CD4-positive, alpha-beta T cell (primary cell): ENCODE measurements around the gene DCAF12L1. TPM values are rescaled to one million over a fixed set of nuclear protein-coding genes. Genes with fewer than 3 reads are reported as not detected.

Experiments used
- ATAC-seq: fragments of 200-7000 bp; cut with Tn5 transposase; one replicate; pipeline ENCODE4 v1.10.0; 2022; ENCODE audit warnings: mild to moderate bottlenecking; ENCODE audit not compliant: poor library complexity
- CTCF ChIA-PET: fragments of 350-600 bp; sonication (Branson Sonifier 250); formaldehyde crosslinking; loops from one replicate; lab custom pipeline; 2021; ENCODE audit warnings: antibody characterized with exemption, inconsistent platforms; lab: Charles Lee
- POLR2A ChIA-PET: fragments of 350-600 bp; sonication (Branson Sonifier 250); formaldehyde crosslinking; loops from one replicate; lab custom pipeline; 2021; ENCODE audit warnings: antibody characterized with exemption, inconsistent platforms; lab: Charles Lee
- DNase-seq, 14 experiments: peaks; one replicate each; pipeline ENCODE4 v3.0.0-alpha.2; 2013 to 2020; ENCODE audit warnings: mixed read lengths in 2 of 14
- H3K27ac ChIP-seq, 2 donors: one replicate each; pipeline versions ENCODE4 v1.5.1 to v1.7.0; 2013; ENCODE audit warnings: low read length in 2 of 2, low read depth in 1 of 2, mild to moderate bottlenecking in 1 of 2
- H3K27me3 ChIP-seq, 2 experiments: 1 replicate in 1 of 2; 2 replicates in 1 of 2; pipeline versions ENCODE4 v1.6.1 to v1.7.0; 2013; ENCODE audit warnings: low read length in 2 of 2, control low read depth in 1 of 2, mild to moderate bottlenecking in 1 of 2, moderate library complexity in 1 of 2; ENCODE audit not compliant: insufficient read depth in 2 of 2, control insufficient read depth in 1 of 2
- H3K36me3 ChIP-seq: one replicate; pipeline ENCODE4 v1.6.1; 2013; ENCODE audit warnings: low read length, control low read depth; ENCODE audit not compliant: insufficient read depth
- H3K4me1 ChIP-seq: one replicate; pipeline ENCODE4 v1.6.1; 2013; ENCODE audit warnings: low read length, control low read depth; ENCODE audit not compliant: insufficient read depth
- H3K4me3 ChIP-seq: one replicate; pipeline ENCODE4 v1.5.1; 2013; ENCODE audit warnings: mild to moderate bottlenecking, low read length, moderate library complexity
- H3K9me3 ChIP-seq, 2 experiments: 1 replicate in 1 of 2; 2 replicates in 1 of 2; pipeline versions ENCODE4 v1.6.1 to v1.7.0; 2013; ENCODE audit warnings: low read length in 2 of 2, mild to moderate bottlenecking in 2 of 2, control low read depth in 1 of 2, moderate library complexity in 1 of 2; ENCODE audit not compliant: control insufficient read depth in 1 of 2, insufficient read depth in 1 of 2
- H3K27ac Mint-ChIP-seq: one replicate; pipeline ENCODE4 v1.8.0; 2020; ENCODE audit warnings: mixed read lengths
- H3K27me3 Mint-ChIP-seq: one replicate; pipeline ENCODE4 v1.8.0; 2021; ENCODE audit warnings: mixed read lengths
- H3K36me3 Mint-ChIP-seq: one replicate; pipeline ENCODE4 v1.8.0; 2021; ENCODE audit warnings: low read depth, mixed read lengths
- H3K4me1 Mint-ChIP-seq: one replicate; pipeline ENCODE4 v1.8.0; 2021; ENCODE audit warnings: low read depth, mixed read lengths
- H3K4me3 Mint-ChIP-seq: one replicate; pipeline ENCODE4 v1.8.0; 2020; ENCODE audit warnings: mild to moderate bottlenecking, mixed read lengths
- H3K9me3 Mint-ChIP-seq: one replicate; pipeline ENCODE4 v1.8.0; 2020; ENCODE audit warnings: mixed read lengths
- CTCF ChIP-seq: fragments of 200-600 bp; IDR thresholded peaks from one replicate; pipeline ENCODE4 v1.8.0; 2022; ENCODE audit warnings: antibody characterized with exemption, mild to moderate bottlenecking
- intact Hi-C, 2 experiments: fragments of 100-400 bp; cut with DNase I in 1 of 2; cut with micrococcal nuclease in 1 of 2; formaldehyde crosslinking; loops; one replicate each; pipeline versions ENCODE4 v1.15.1 to v1.9.0; 2023 to 2025; cut with DNase I, micrococcal nuclease
- polyA plus RNA-seq, 2 donors: library from polyadenylated mRNA; unstranded; fragments of 120-200 nt; gene quantifications; one replicate each; pipeline ENCODE4 v1.2.1, GENCODE V29; 2013
- total RNA-seq, 174 experiments: library from RNA in 2 of 174; stranded (reverse) in 2 of 174; gene quantifications; one replicate each; pipeline ENCODE4 v1.2.3 and lab custom pipeline; 2021 to 2026

DCAF12L1 gene
- total RNA-seq, result not detected
- not detected for polyA plus RNA-seq (2013, experiment 1 of 2)
- polyA plus RNA-seq (2013, experiment 2 of 2), result 0.01 TPM
- total RNA-seq (lab: John Stamatoyannopoulos, UW), result 0 to 0.13 (median 0) reads per million in 172 experiments

- H3K9me3 ChIP-seq, result peaks cover 0 to 18% of the 10 kb centered on the region in 2 experiments
- no peak within 1 kb of the TSS for H3K4me3 ChIP-seq
- no peak for ATAC-seq
- TF ChIP-seq CTCF, result no peak
- Mint-ChIP-seq H3K27me3 (no peaks in the 10 kb centered on the region), H3K9me3 (no peaks in the 10 kb centered on the region), H3K27ac (no peak within 1 kb of the TSS), H3K36me3 (no peaks in the 10 kb centered on the region), H3K4me3 (no peak within 1 kb of the TSS), H3K4me1 (no peaks in the 10 kb centered on the region)
- no peaks in the 10 kb centered on the region for H3K27me3 ChIP-seq
- ChIA-PET POLR2A (no interaction called here), CTCF (no interaction called here)
- H3K27ac ChIP-seq, result no peak within 1 kb of the TSS
- H3K4me1 ChIP-seq, result no peaks in the 10 kb centered on the region
- intact Hi-C loops, result no loop called here
- H3K36me3 ChIP-seq, result no peaks in the 10 kb centered on the region
- no peak for DNase-seq
Observed at GRCh38 chrX:126552313-126553022, at the start of gene DCAF12L1. DCAF12L1 (minus strand) TSS chrX:126552814; CDS start chrX:126552608, 206 bp downstream.

GRCh38 chrX:126580877-126581276 is 28.3 kb upstream of the DCAF12L1 start:
- H3K27ac Mint-ChIP-seq, result no peak overlapping the region
- Histone ChIP-seq H3K4me1 (no peaks in the 10 kb centered on the region), H3K27ac (no peak overlapping the region), H3K36me3 (no peaks in the 10 kb centered on the region), H3K4me3 (no peak overlapping the region), H3K27me3 (no peaks in the 10 kb centered on the region), H3K9me3 (no peaks in the 10 kb centered on the region)
- H3K4me1 Mint-ChIP-seq, result no peaks in the 10 kb centered on the region
- no peak for TF ChIP-seq CTCF
- ATAC-seq, result no peak
- CTCF ChIA-PET, result no interaction called here
- no peaks in the 10 kb centered on the region for H3K27me3 Mint-ChIP-seq
- H3K36me3 Mint-ChIP-seq, result no peaks in the 10 kb centered on the region
- H3K4me3 Mint-ChIP-seq, result no peak overlapping the region
- no peaks in the 10 kb centered on the region for H3K9me3 Mint-ChIP-seq
- POLR2A ChIA-PET, result no interaction called here
- intact Hi-C loops, result no loop called here
- no peak for DNase-seq

GRCh38 chrX:126575911-126576310 is 23.3 kb upstream of the DCAF12L1 start:
- POLR2A ChIA-PET, result no interaction called here
- no peak overlapping the region for H3K4me3 ChIP-seq
- Mint-ChIP-seq H3K36me3 (no peaks in the 10 kb centered on the region), H3K27ac (no peak overlapping the region), H3K27me3 (no peaks in the 10 kb centered on the region), H3K4me1 (no peaks in the 10 kb centered on the region), H3K4me3 (no peak overlapping the region), H3K9me3 (no peaks in the 10 kb centered on the region)
- H3K27ac ChIP-seq, result no peak overlapping the region
- ATAC-seq (no peak), DNase-seq (no peak)
- CTCF ChIA-PET, result no interaction called here
- H3K9me3 ChIP-seq, result no peaks in the 10 kb centered on the region
- intact Hi-C loops, result no loop called here
- H3K36me3 ChIP-seq, result no peaks in the 10 kb centered on the region
- no peaks in the 10 kb centered on the region for H3K4me1 ChIP-seq
- TF ChIP-seq CTCF, result no peak
- H3K27me3 ChIP-seq, result no peaks in the 10 kb centered on the region
